Measurements from ENCODE around the gene GMDS. TPM values are rescaled to one million over a fixed set of nuclear protein-coding genes. Genes with fewer than 3 reads are reported as not detected.

GMDS gene
- total and polyA plus RNA-seq, 2 of the 8 experiments (the other 6 are each of a cell fraction or from before 2014, with no cell fraction given), result 16.8 to 50.0 TPM

DNA sequence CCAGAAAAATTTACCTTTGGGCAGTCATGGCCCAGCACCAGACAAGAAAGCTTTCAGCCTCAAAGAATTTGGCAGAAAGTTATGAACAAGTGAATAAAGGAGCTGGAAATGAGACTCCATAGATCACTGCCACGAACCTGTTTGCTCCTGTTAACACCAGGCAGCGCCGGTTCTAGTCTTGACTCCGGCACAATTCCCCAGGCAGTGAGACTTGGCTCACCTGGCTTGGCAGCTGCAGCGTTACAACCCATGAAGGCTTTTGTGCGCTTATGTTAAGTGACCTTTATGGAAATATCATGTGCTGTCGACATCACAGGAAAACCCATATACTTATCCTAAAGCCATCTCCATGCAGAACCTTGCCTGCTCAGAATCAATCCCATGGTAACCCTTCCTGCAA is 657.9 kb downstream of the GMDS start:
- no peak overlapping the region for H3K4me3 ChIP-seq (ENCODE audit: extremely low read depth in 1 of 4, insufficient read depth in 2 of 4, low read depth in 3 of 4, low read length in 4 of 4)
- ChIA-PET CTCF (ENCODE audit: partially characterized antibody) (interaction anchor here (1.1 kb wide), 1 partner anchor 8 kb away, joined by 3 read pairs; no protein-coding TSS in a partner anchor), POLR2A (ENCODE audit: partially characterized antibody) (no interaction called here)
- FAIRE-seq, result no peak
- no peak overlapping the region for H2BK120ac ChIP-seq (replicated peaks; ENCODE audit: low read depth, low read length)
- H3K9me3 ChIP-seq (ENCODE audit: insufficient read depth in 2 of 2, low read depth in 1 of 2, low read length in 1 of 2), result no peaks in the 10 kb centered on the region
- no peak overlapping the region for H2AFZ ChIP-seq (ENCODE audit: low read length)
- no peak overlapping the region for H3K56ac ChIP-seq (replicated peaks; ENCODE audit: insufficient read length, low read depth, low read length)
- no peak overlapping the region for H4K8ac ChIP-seq (ENCODE audit: extremely low read depth, insufficient read depth, low read length)
- no peak overlapping the region for H3K4me2 ChIP-seq (ENCODE audit: insufficient read depth in 1 of 2, low read depth in 2 of 2, low read length in 2 of 2)
- 82% methylated on average over 7 of the region's 7 CpGs; no CpG with 5 or more reads in 1 of the 2 experiments for WGBS, 2 experiments (ENCODE audit: extremely low coverage in 1 of 2, insufficient coverage in 1 of 2, insufficient read length in 1 of 2, insufficient replicate concordance in 2 of 2, low coverage in 1 of 2, low lambda C conversion rate in 2 of 2, missing lambda C conversion rate in 1 of 2)
- no peaks in the 10 kb centered on the region for H3K36me3 ChIP-seq (ENCODE audit: control insufficient read depth in 2 of 4, insufficient read depth in 4 of 4, low read length in 3 of 4)
- no peaks in the 10 kb centered on the region for H3K4me1 ChIP-seq (replicated peaks in 1 of 4; ENCODE audit: control insufficient read depth in 3 of 4, insufficient read depth in 4 of 4, low read length in 3 of 4)
- H2BK5ac ChIP-seq (ENCODE audit: low read depth, low read length), result no peak overlapping the region
- H3K79me1 ChIP-seq (ENCODE audit: low read depth, low read length), result no peaks in the 10 kb centered on the region
- no peak overlapping the region for H4K91ac ChIP-seq (replicated peaks; ENCODE audit: insufficient read length, low read length)
- H2AK5ac ChIP-seq (ENCODE audit: low read depth, low read length), result no peak overlapping the region
- H3K23ac ChIP-seq (ENCODE audit: insufficient read length), result no peak overlapping the region
- H4K5ac ChIP-seq (ENCODE audit: insufficient read length, low read depth, low read length), result no peak overlapping the region
- H3K23me2 ChIP-seq (ENCODE audit: low read depth, low read length), result peaks cover 3% of the 10 kb centered on the region; the same call in 1 of the 2 replicates
- H2BK12ac ChIP-seq (ENCODE audit: low read depth, low read length), result no peak overlapping the region
- no peak overlapping the region for H3K18ac ChIP-seq (ENCODE audit: extremely low read depth, low read length)
- H3K27me3 ChIP-seq (replicated peaks in 1 of 4; ENCODE audit: control insufficient read depth in 3 of 4, extremely low read depth in 1 of 4, insufficient read depth in 3 of 4, low read length in 3 of 4), result no peaks in the 10 kb centered on the region
- H3K79me2 ChIP-seq (ENCODE audit: control insufficient read depth in 1 of 2, insufficient read depth in 2 of 2, low read length in 2 of 2), result no peaks in the 10 kb centered on the region
- peaks cover 0 to 3% of the 10 kb centered on the region in 2 experiments for H4K20me1 ChIP-seq (replicated peaks in 1 of 2; ENCODE audit: control insufficient read depth in 1 of 2, insufficient read depth in 2 of 2, low read length in 2 of 2)
- no peak overlapping the region for H3K27ac ChIP-seq (ENCODE audit: low read depth, low read length)
- no peak overlapping the region for H2BK15ac ChIP-seq (ENCODE audit: low read length)
- no peak overlapping the region for H3K9ac ChIP-seq (replicated peaks in 1 of 4; ENCODE audit: extremely low read depth in 1 of 4, low read depth in 3 of 4, low read length in 3 of 4)
- H3K14ac ChIP-seq (ENCODE audit: insufficient read length), result no peak overlapping the region
- DNase-seq (ENCODE audit: low read depth in 1 of 2, low spot score in 2 of 2), result peak in 1 of 2 experiments; percentile 19
- H3K4ac ChIP-seq (replicated peaks; ENCODE audit: insufficient read length, low read depth, low read length), result no peak overlapping the region
- H2BK20ac ChIP-seq (ENCODE audit: low read length), result no peak overlapping the region
- TF ChIP-seq YY1 (IDR thresholded peaks at IDR 0.05; ENCODE audit: low read depth, low read length), result no peak
- no peak for TF ChIP-seq RNF2 (IDR thresholded peaks at IDR 0.05; ENCODE audit: borderline replicate concordance, low read depth, low read length, missing control alignments, poor library complexity, severe bottlenecking)
- no peak for TF ChIP-seq KDM1A (IDR thresholded peaks at IDR 0.05; ENCODE audit: borderline replicate concordance, low read length)
- TF ChIP-seq, protein P1, sequence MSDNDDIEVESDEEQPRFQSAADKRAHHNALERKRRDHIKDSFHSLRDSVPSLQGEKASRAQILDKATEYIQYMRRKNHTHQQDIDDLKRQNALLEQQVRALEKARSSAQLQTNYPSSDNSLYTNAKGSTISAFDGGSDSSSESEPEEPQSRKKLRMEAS (IDR thresholded peaks at IDR 0.05), result no peak
- TF ChIP-seq SIX5 (IDR thresholded peaks at IDR 0.05; ENCODE audit: low read depth, low read length), result no peak
- TF ChIP-seq SRF (IDR thresholded peaks at IDR 0.05; ENCODE audit: low read depth, low read length), result no peak
- TF ChIP-seq POU5F1 (IDR thresholded peaks at IDR 0.05; ENCODE audit: low read depth, low read length), result no peak
- TF ChIP-seq CHD1 (IDR thresholded peaks at IDR 0.05; ENCODE audit: low read depth, low read length), result no peak
- TF ChIP-seq CHD2 (IDR thresholded peaks at IDR 0.05; ENCODE audit: low read length), result no peak
- TF ChIP-seq RAD21 (IDR thresholded peaks at IDR 0.05 in 1 of 2, conservative IDR thresholded peaks at IDR 0.05 in 1 of 2; ENCODE audit: low read depth in 2 of 2, low read length in 2 of 2), result no peak
- TF ChIP-seq EGR1 (IDR thresholded peaks at IDR 0.05; ENCODE audit: borderline replicate concordance, low read depth, low read length), result no peak
- TF ChIP-seq HDAC2 (IDR thresholded peaks at IDR 0.05; ENCODE audit: borderline replicate concordance in 1 of 2, low read depth in 2 of 2, low read length in 2 of 2), result no peak
- TF ChIP-seq RXRA (IDR thresholded peaks at IDR 0.05; ENCODE audit: insufficient read depth, low read depth, low read length), result no peak
- TF ChIP-seq CREB1 (IDR thresholded peaks at IDR 0.05), result no peak
